Measurements from ENCODE around the gene TOR1A.

- TF ChIP-seq EZH2 (IDR thresholded peaks at IDR 0.05) (no peak), POLR2AphosphoS5 (IDR thresholded peaks at IDR 0.05; ENCODE audit: borderline replicate concordance, low read depth, low read length) (no peak)
Observed at GRCh38 chr9:129768486-129768885, 55.5 kb downstream of the TOR1A start.

Data from SK-N-MC (cell line).